Sigmoid colon (tissue), 4 donors: ENCODE measurements around the gene ANKRD33B.
"Not testable (repeated sequence)": the region's sequence is repeated elsewhere in the genome, so short reads cannot be mapped to it uniquely, and the experiment has no call there.

Experiments
- EP300 ChIP-seq, 4 donors: sonication (generic); formaldehyde crosslinking; IDR thresholded peaks; one replicate each; pipeline ENCODE4 v1.6.1; 2017; ENCODE audit warnings: antibody characterized with exemption in 4 of 4
- POLR2A ChIP-seq, 2 donors: fragments of 450-650 bp; IDR thresholded peaks; one replicate each; pipeline ENCODE4 v1.6.1; 2016; ENCODE audit warnings: antibody characterized with exemption in 2 of 2, mild to moderate bottlenecking in 2 of 2, moderate library complexity in 2 of 2

GRCh38 chr5:10606632-10607022 is 42.8 kb downstream of the ANKRD33B start:
- not testable (repeated sequence) for TF ChIP-seq EP300, POLR2A (IDR thresholded peaks at IDR 0.05)
